GM23338 (cell line): ENCODE results near the gene MCM3AP. TPM values are rescaled to one million over a fixed set of nuclear protein-coding genes. Genes with fewer than 3 reads are reported as not detected.

Source experiments
- ATAC-seq: fragments of 200-7000 bp; cut with Tn5 transposase; 3 replicates; pipeline ENCODE4 v1.9.1; 2020
- DNase-seq: peaks from one replicate; pipeline ENCODE4 v3.0.0-alpha.2; 2015; ENCODE audit warnings: low spot score
- H2AFZ ChIP-seq: fragments of 200-600 bp; sonication (generic); 2 replicates; pipeline ENCODE4 v1.8.0; 2016; ENCODE audit warnings: antibody characterized with exemption, mild to moderate bottlenecking, moderate library complexity
- H3F3A ChIP-seq: fragments of 200-600 bp; sonication (generic); replicated peaks from 2 replicates; pipeline ENCODE4 v1.8.0; 2017; ENCODE audit warnings: antibody characterized with exemption, mixed run types, low read depth
- H3K27ac ChIP-seq: fragments of 200-600 bp; sonication (generic); 2 replicates; pipeline ENCODE4 v1.6.1; 2016; ENCODE audit warnings: low read depth
- H3K27me3 ChIP-seq: fragments of 200-600 bp; sonication (generic); 2 replicates; pipeline ENCODE4 v1.8.0; 2016; ENCODE audit warnings: mild to moderate bottlenecking, mixed run types, moderate library complexity; ENCODE audit not compliant: insufficient read depth
- H3K36me3 ChIP-seq: fragments of 200-600 bp; sonication (generic); 2 replicates; pipeline ENCODE4 v1.8.0; 2016; ENCODE audit warnings: mild to moderate bottlenecking; ENCODE audit not compliant: insufficient read depth
- H3K4me1 ChIP-seq: fragments of 200-600 bp; sonication (generic); 2 replicates; pipeline ENCODE4 v1.8.0; 2016; ENCODE audit warnings: mild to moderate bottlenecking, moderate library complexity; ENCODE audit not compliant: insufficient read depth
- H3K4me2 ChIP-seq: fragments of 200-600 bp; sonication (generic); 2 replicates; pipeline ENCODE4 v1.7.1; 2017; ENCODE audit warnings: mixed run types
- H3K4me3 ChIP-seq: fragments of 200-600 bp; sonication (generic); 2 replicates; pipeline ENCODE4 v1.6.1; 2016; ENCODE audit warnings: mixed run types
- H3K79me2 ChIP-seq: fragments of 200-600 bp; sonication (generic); replicated peaks from 2 replicates; pipeline ENCODE4 v1.8.0; 2017; ENCODE audit warnings: mild to moderate bottlenecking; ENCODE audit not compliant: insufficient read depth
- H3K9me2 ChIP-seq: fragments of 200-600 bp; sonication (generic); 2 replicates; pipeline ENCODE4 v1.8.0; 2017; ENCODE audit not compliant: insufficient read depth
- H4K20me1 ChIP-seq: fragments of 200-600 bp; sonication (generic); replicated peaks from 2 replicates; pipeline ENCODE4 v1.8.0; 2017; ENCODE audit warnings: mild to moderate bottlenecking; ENCODE audit not compliant: insufficient read depth
- H3K27ac Mint-ChIP-seq: 2 replicates; pipeline ENCODE4 v1.8.0; 2020; ENCODE audit warnings: inconsistent platforms, mild to moderate bottlenecking, moderate library complexity, mixed read lengths
- H3K27me3 Mint-ChIP-seq: 3 replicates; pipeline ENCODE4 v1.8.0; 2022; ENCODE audit warnings: low read depth, mild to moderate bottlenecking, moderate library complexity, mixed read lengths, inconsistent platforms; ENCODE audit not compliant: insufficient read depth, poor library complexity
- H3K36me3 Mint-ChIP-seq: 3 replicates; pipeline ENCODE4 v1.8.0; 2021; ENCODE audit warnings: low read depth, mild to moderate bottlenecking, inconsistent platforms, moderate library complexity, mixed read lengths
- H3K4me1 Mint-ChIP-seq: 3 replicates; pipeline ENCODE4 v1.8.0; 2020; ENCODE audit warnings: mild to moderate bottlenecking, inconsistent platforms, mixed read lengths
- H3K4me3 Mint-ChIP-seq: 3 replicates; pipeline ENCODE4 v1.8.0; 2021; ENCODE audit warnings: moderate library complexity, mild to moderate bottlenecking, inconsistent platforms, mixed read lengths
- H3K9me3 Mint-ChIP-seq: 3 replicates; pipeline ENCODE4 v1.8.0; 2020; ENCODE audit warnings: moderate library complexity, mild to moderate bottlenecking, inconsistent platforms, mixed read lengths
- CREB1 ChIP-seq: fragments of 250-450 bp; sonication (Bioruptor Pico); IDR thresholded peaks from 2 replicates; pipeline ENCODE4 v1.5.0; 2020; ENCODE audit warnings: low read depth, mild to moderate bottlenecking, moderate library complexity
- EZH2 ChIP-seq: fragments of 200-600 bp; sonication (generic); IDR thresholded peaks from one replicate; pipeline ENCODE4 v1.8.0; 2017; ENCODE audit warnings: antibody characterized with exemption, mild to moderate bottlenecking, low read depth; ENCODE audit not compliant: unreplicated experiment
- EZH2phosphoT487 ChIP-seq: fragments of 200-600 bp; sonication (generic); IDR thresholded peaks from one replicate; pipeline ENCODE4 v1.8.1; 2018; ENCODE audit warnings: antibody characterized with exemption; ENCODE audit not compliant: unreplicated experiment
- JUNB ChIP-seq: IDR thresholded peaks from one replicate; pipeline ENCODE4 v1.6.1; 2016; ENCODE audit warnings: antibody characterized with exemption; ENCODE audit not compliant: unreplicated experiment
- NANOG ChIP-seq: IDR thresholded peaks from 2 replicates; pipeline ENCODE4 v1.6.1; 2016; ENCODE audit warnings: antibody characterized with exemption, borderline replicate concordance
- POLR2AphosphoS5 ChIP-seq: IDR thresholded peaks from 2 replicates; pipeline ENCODE4 v1.6.1; 2016; ENCODE audit warnings: antibody characterized with exemption, low read depth
- STAT1 ChIP-seq: IDR thresholded peaks from one replicate; pipeline ENCODE4 v1.6.1; 2016; ENCODE audit warnings: antibody characterized with exemption; ENCODE audit not compliant: unreplicated experiment
- ZNF114 ChIP-seq: fragments of 250-450 bp; sonication (Bioruptor Pico); IDR thresholded peaks from 2 replicates; pipeline ENCODE4 v1.5.0; 2020; ENCODE audit warnings: mild to moderate bottlenecking, moderate library complexity
- ZNF331 ChIP-seq: fragments of 250-450 bp; sonication (Bioruptor Pico); IDR thresholded peaks from 2 replicates; pipeline ENCODE4 v1.5.0; 2020; ENCODE audit warnings: low read depth, mild to moderate bottlenecking, moderate library complexity
- polyA plus RNA-seq: library from polyadenylated mRNA; unstranded; fragments of >200 nt; fragmentation: Nextera tagmentation; extraction: Ambion mirVana; gene quantifications from 2 replicates; pipeline ENCODE4 v1.2.1, GENCODE V29; 2016
- total RNA-seq: library from RNA; depleted of rRNA; stranded (reverse); fragments of >200 nt; shearing (Covaris generic); gene quantifications from 2 replicates; pipeline ENCODE4 v1.2.3, GENCODE V29; 2014
- TF ChIP-seq, protein P1 (sequence below): IDR thresholded peaks from one replicate; pipeline ENCODE4 v1.6.1; 2018; ENCODE audit warnings: antibody characterized with exemption; ENCODE audit not compliant: unreplicated experiment
- TF ChIP-seq, protein P2 (sequence below): IDR thresholded peaks from 2 replicates; pipeline ENCODE4 v1.6.1; 2016; ENCODE audit warnings: antibody characterized with exemption
- TF ChIP-seq, protein P3 (sequence below), 2 experiments: fragments of 200-600 bp in 1 of 2; sonication (generic) in 1 of 2; conservative IDR thresholded peaks; 2 replicates each; pipeline versions ENCODE4 v1.5.1 to v1.6.1; 2016 to 2017; ENCODE audit warnings: antibody characterized with exemption in 2 of 2, low read depth in 2 of 2, mild to moderate bottlenecking in 2 of 2, moderate library complexity in 1 of 2
- TF ChIP-seq, protein P4 (sequence below): fragments of 250-450 bp; sonication (Bioruptor Pico); IDR thresholded peaks from 2 replicates; pipeline ENCODE4 v1.5.0; 2020; ENCODE audit warnings: mild to moderate bottlenecking, moderate library complexity

Gene MCM3AP
- total and polyA plus RNA-seq, 2 experiments from 2014 or later: 39.2 to 123 TPM

DNA sequence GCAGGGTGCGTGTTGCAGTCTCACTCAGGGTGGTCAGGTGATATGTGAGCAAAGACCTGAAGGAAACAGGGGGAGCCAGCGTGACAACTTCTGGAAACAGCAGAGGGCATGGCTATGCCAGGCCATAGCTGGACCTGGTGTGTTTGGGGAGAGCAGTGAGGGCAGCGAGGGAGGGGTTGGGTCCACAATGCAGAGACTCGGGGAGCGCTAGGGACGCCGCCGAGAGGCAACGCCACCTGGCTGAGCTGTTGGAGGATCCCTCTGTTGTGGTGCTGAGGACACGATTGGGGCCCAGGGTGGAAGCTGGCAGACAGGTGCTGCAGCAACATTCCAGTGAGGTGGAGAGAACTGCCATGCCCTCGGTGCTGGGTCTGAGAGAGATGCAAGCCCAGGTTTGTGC, 30.2 kb downstream of the MCM3AP start:
- Histone ChIP-seq H3K4me3 (no peak overlapping the region), H3K4me2 (no peak overlapping the region), H3K36me3 (peaks cover 48% of the 10 kb centered on the region), H3K4me1 (no peaks in the 10 kb centered on the region), H3F3A (0 out of 2 replicates have a peak, but pooled peaks cover 4% of the 10 kb centered on the region), H3K27me3 (no peaks in the 10 kb centered on the region), H3K27ac (no peak overlapping the region), H2AFZ (no peak overlapping the region), H3K9me2 (no peaks in the 10 kb centered on the region), H3K79me2 (no peaks in the 10 kb centered on the region), H4K20me1 (no peaks in the 10 kb centered on the region; the same call in none of the 2 replicates)
- H3K27ac Mint-ChIP-seq: no peak overlapping the region
- H3K27me3 Mint-ChIP-seq: peaks cover 2% of the 10 kb centered on the region
- no peak for TF ChIP-seq CREB1 (CRISPR knock-in tag)
- TF ChIP-seq, protein P1, sequence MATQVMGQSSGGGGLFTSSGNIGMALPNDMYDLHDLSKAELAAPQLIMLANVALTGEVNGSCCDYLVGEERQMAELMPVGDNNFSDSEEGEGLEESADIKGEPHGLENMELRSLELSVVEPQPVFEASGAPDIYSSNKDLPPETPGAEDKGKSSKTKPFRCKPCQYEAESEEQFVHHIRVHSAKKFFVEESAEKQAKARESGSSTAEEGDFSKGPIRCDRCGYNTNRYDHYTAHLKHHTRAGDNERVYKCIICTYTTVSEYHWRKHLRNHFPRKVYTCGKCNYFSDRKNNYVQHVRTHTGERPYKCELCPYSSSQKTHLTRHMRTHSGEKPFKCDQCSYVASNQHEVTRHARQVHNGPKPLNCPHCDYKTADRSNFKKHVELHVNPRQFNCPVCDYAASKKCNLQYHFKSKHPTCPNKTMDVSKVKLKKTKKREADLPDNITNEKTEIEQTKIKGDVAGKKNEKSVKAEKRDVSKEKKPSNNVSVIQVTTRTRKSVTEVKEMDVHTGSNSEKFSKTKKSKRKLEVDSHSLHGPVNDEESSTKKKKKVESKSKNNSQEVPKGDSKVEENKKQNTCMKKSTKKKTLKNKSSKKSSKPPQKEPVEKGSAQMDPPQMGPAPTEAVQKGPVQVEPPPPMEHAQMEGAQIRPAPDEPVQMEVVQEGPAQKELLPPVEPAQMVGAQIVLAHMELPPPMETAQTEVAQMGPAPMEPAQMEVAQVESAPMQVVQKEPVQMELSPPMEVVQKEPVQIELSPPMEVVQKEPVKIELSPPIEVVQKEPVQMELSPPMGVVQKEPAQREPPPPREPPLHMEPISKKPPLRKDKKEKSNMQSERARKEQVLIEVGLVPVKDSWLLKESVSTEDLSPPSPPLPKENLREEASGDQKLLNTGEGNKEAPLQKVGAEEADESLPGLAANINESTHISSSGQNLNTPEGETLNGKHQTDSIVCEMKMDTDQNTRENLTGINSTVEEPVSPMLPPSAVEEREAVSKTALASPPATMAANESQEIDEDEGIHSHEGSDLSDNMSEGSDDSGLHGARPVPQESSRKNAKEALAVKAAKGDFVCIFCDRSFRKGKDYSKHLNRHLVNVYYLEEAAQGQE: no peak
- no peak for TF ChIP-seq POLR2AphosphoS5
- TF ChIP-seq JUNB: no peak
- TF ChIP-seq ZNF331: no peak
- TF ChIP-seq, protein P2, sequence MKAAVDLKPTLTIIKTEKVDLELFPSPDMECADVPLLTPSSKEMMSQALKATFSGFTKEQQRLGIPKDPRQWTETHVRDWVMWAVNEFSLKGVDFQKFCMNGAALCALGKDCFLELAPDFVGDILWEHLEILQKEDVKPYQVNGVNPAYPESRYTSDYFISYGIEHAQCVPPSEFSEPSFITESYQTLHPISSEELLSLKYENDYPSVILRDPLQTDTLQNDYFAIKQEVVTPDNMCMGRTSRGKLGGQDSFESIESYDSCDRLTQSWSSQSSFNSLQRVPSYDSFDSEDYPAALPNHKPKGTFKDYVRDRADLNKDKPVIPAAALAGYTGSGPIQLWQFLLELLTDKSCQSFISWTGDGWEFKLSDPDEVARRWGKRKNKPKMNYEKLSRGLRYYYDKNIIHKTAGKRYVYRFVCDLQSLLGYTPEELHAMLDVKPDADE: no peak
- TF ChIP-seq NANOG: no peak
- TF ChIP-seq STAT1: no peak
- TF ChIP-seq, protein P3, sequence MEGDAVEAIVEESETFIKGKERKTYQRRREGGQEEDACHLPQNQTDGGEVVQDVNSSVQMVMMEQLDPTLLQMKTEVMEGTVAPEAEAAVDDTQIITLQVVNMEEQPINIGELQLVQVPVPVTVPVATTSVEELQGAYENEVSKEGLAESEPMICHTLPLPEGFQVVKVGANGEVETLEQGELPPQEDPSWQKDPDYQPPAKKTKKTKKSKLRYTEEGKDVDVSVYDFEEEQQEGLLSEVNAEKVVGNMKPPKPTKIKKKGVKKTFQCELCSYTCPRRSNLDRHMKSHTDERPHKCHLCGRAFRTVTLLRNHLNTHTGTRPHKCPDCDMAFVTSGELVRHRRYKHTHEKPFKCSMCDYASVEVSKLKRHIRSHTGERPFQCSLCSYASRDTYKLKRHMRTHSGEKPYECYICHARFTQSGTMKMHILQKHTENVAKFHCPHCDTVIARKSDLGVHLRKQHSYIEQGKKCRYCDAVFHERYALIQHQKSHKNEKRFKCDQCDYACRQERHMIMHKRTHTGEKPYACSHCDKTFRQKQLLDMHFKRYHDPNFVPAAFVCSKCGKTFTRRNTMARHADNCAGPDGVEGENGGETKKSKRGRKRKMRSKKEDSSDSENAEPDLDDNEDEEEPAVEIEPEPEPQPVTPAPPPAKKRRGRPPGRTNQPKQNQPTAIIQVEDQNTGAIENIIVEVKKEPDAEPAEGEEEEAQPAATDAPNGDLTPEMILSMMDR (conservative IDR thresholded peaks at IDR 0.05; ENCODE audit: low read depth in 2 of 2): no peak
- TF ChIP-seq EZH2phosphoT487: no peak
- no peak for TF ChIP-seq ZNF114 (CRISPR knock-in tag)
- TF ChIP-seq EZH2: no peak
- TF ChIP-seq, protein P4, sequence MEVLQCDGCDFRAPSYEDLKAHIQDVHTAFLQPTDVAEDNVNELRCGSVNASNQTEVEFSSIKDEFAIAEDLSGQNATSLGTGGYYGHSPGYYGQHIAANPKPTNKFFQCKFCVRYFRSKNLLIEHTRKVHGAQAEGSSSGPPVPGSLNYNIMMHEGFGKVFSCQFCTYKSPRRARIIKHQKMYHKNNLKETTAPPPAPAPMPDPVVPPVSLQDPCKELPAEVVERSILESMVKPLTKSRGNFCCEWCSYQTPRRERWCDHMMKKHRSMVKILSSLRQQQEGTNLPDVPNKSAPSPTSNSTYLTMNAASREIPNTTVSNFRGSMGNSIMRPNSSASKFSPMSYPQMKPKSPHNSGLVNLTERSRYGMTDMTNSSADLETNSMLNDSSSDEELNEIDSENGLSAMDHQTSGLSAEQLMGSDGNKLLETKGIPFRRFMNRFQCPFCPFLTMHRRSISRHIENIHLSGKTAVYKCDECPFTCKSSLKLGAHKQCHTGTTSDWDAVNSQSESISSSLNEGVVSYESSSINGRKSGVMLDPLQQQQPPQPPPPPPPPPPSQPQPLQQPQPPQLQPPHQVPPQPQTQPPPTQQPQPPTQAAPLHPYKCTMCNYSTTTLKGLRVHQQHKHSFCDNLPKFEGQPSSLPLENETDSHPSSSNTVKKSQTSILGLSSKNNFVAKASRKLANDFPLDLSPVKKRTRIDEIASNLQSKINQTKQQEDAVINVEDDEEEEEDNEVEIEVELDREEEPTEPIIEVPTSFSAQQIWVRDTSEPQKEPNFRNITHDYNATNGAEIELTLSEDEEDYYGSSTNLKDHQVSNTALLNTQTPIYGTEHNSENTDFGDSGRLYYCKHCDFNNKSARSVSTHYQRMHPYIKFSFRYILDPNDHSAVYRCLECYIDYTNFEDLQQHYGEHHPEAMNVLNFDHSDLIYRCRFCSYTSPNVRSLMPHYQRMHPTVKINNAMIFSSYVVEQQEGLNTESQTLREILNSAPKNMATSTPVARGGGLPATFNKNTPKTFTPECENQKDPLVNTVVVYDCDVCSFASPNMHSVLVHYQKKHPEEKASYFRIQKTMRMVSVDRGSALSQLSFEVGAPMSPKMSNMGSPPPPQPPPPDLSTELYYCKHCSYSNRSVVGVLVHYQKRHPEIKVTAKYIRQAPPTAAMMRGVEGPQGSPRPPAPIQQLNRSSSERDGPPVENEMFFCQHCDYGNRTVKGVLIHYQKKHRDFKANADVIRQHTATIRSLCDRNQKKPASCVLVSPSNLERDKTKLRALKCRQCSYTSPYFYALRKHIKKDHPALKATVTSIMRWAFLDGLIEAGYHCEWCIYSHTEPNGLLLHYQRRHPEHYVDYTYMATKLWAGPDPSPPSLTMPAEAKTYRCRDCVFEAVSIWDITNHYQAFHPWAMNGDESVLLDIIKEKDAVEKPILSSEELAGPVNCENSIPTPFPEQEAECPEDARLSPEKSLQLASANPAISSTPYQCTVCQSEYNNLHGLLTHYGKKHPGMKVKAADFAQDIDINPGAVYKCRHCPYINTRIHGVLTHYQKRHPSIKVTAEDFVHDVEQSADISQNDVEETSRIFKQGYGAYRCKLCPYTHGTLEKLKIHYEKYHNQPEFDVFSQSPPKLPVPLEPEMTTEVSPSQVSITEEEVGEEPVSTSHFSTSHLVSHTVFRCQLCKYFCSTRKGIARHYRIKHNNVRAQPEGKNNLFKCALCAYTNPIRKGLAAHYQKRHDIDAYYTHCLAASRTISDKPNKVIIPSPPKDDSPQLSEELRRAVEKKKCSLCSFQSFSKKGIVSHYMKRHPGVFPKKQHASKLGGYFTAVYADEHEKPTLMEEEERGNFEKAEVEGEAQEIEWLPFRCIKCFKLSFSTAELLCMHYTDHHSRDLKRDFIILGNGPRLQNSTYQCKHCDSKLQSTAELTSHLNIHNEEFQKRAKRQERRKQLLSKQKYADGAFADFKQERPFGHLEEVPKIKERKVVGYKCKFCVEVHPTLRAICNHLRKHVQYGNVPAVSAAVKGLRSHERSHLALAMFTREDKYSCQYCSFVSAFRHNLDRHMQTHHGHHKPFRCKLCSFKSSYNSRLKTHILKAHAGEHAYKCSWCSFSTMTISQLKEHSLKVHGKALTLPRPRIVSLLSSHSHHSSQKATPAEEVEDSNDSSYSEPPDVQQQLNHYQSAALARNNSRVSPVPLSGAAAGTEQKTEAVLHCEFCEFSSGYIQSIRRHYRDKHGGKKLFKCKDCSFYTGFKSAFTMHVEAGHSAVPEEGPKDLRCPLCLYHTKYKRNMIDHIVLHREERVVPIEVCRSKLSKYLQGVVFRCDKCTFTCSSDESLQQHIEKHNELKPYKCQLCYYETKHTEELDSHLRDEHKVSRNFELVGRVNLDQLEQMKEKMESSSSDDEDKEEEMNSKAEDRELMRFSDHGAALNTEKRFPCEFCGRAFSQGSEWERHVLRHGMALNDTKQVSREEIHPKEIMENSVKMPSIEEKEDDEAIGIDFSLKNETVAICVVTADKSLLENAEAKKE (CRISPR knock-in tag): no peak
- no peak for ATAC-seq
- H3K9me3 Mint-ChIP-seq: no peaks in the 10 kb centered on the region; the same call in 2 of the 3 replicates
- no peak for DNase-seq
- no peaks in the 10 kb centered on the region for H3K4me1 Mint-ChIP-seq
- no peak overlapping the region for H3K4me3 Mint-ChIP-seq
- H3K36me3 Mint-ChIP-seq: peaks cover 89% of the 10 kb centered on the region
